Stomach (tissue), 4 donors: Measurements from ENCODE around the gene CFAP298.

Experiments
- CTCF ChIP-seq, 7 experiments: fragments of 450-650 bp in 4 of 7; fragments of 200-600 bp in 3 of 7; sonication (generic) in 3 of 7; IDR thresholded peaks; one replicate each; pipeline ENCODE4 v1.5.1; 2016 to 2019; ENCODE audit warnings: antibody characterized with exemption in 7 of 7, control low read depth in 2 of 7, mild to moderate bottlenecking in 1 of 7
- EP300 ChIP-seq: sonication (generic); formaldehyde crosslinking; IDR thresholded peaks from one replicate; pipeline ENCODE4 v1.6.1; 2017; ENCODE audit warnings: antibody characterized with exemption
- POLR2A ChIP-seq, 4 donors: fragments of 450-650 bp; IDR thresholded peaks; one replicate each; pipeline ENCODE4 v1.6.1; 2016; ENCODE audit warnings: antibody characterized with exemption in 4 of 4, control low read depth in 2 of 4, mild to moderate bottlenecking in 1 of 4, moderate library complexity in 1 of 4
- POLR2AphosphoS5 ChIP-seq, 3 donors: sonication (generic); formaldehyde crosslinking; IDR thresholded peaks; one replicate each; pipeline ENCODE4 v1.6.1; 2016; ENCODE audit warnings: antibody characterized with exemption in 3 of 3

- TF ChIP-seq CTCF (IDR thresholded peaks at IDR 0.05), result no peak
- TF ChIP-seq POLR2A (IDR thresholded peaks at IDR 0.05), result no peak
- TF ChIP-seq EP300, result no peak
- TF ChIP-seq POLR2AphosphoS5 (IDR thresholded peaks at IDR 0.05), result no peak
These were observed 25.1 kb downstream of the CFAP298 start for GRCh38 chr21:32587120-32587519.
